NCI-H1417 treated with DMSO at 0.1 percent for 48 hours (cell line): ENCODE data around the gene ACSF2.
"Not testable (repeated sequence)": the region's sequence is repeated elsewhere in the genome, so short reads cannot be mapped to it uniquely, and the experiment has no call there.

Experiments used
- DNase-seq: peaks from one replicate; lab custom pipeline; 2025; lab: John Stamatoyannopoulos, UW

The ACSF2 gene, protein sequence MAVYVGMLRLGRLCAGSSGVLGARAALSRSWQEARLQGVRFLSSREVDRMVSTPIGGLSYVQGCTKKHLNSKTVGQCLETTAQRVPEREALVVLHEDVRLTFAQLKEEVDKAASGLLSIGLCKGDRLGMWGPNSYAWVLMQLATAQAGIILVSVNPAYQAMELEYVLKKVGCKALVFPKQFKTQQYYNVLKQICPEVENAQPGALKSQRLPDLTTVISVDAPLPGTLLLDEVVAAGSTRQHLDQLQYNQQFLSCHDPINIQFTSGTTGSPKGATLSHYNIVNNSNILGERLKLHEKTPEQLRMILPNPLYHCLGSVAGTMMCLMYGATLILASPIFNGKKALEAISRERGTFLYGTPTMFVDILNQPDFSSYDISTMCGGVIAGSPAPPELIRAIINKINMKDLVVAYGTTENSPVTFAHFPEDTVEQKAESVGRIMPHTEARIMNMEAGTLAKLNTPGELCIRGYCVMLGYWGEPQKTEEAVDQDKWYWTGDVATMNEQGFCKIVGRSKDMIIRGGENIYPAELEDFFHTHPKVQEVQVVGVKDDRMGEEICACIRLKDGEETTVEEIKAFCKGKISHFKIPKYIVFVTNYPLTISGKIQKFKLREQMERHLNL

GRCh38 chr17:50425682-50426471 is at the start of gene ACSF2:
TSS of gene ACSF2 (plus strand) at chr17:50426218. CDS start at chr17:50426262, 44 bp downstream.
- DNase-seq = no peak

GRCh38 chr17:50379351-50380132 is 46.5 kb upstream of the ACSF2 start:
- DNase-seq = no peak

- DNase-seq = no peak
Measured at GRCh38 chr17:50380369-50381259, 45.4 kb upstream of the ACSF2 start.

- no peak for DNase-seq
Measured at GRCh38 chr17:50381260-50381815, 44.7 kb upstream of the ACSF2 start.

GRCh38 chr17:50381920-50382319 is 44.1 kb upstream of the ACSF2 start:
- DNase-seq = no peak

- no peak for DNase-seq
Measured at GRCh38 chr17:50382931-50383330, 43.1 kb upstream of the ACSF2 start.

DNA sequence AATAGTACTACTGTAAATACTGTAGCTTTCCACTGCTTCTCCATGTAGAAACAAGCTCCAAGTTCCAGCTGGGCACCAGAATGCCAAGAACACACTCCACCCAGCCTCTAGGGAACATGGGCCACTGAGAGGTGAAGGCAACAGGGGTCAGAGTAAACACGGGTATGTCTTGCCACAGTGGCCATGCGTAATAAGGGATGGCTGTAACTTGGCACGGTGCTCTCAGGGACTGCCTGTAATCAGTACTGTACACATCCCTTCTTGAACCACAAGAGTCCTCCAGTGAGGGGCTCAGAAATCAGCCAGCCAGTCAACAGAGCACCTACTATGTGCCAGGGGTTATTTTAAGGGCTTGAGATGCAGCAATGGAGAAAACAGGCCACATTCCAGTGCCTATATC is 39.5 kb upstream of the ACSF2 start:
- no peak for DNase-seq

GRCh38 chr17:50388728-50389127 is 37.3 kb upstream of the ACSF2 start:
- DNase-seq = no peak

DNA sequence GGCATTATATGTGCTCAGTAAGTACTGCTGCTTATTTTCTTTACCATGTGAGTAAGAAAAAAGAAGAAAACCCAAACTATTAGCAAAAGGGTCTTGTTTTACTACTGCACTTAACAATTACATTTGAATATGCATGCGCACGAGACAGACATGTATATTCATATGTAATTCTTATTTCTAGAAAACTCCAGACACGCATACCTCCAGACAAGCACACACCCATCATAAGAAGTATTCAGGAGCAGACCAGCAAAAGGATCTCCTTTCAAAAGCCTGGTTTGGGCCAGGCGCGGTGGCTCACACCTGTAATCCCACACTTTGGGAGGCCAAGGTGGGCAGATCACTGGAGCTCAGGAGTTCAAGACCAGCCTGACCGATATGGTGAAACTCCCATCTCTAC is 36.5 kb upstream of the ACSF2 start:
- DNase-seq = no peak

DNA sequence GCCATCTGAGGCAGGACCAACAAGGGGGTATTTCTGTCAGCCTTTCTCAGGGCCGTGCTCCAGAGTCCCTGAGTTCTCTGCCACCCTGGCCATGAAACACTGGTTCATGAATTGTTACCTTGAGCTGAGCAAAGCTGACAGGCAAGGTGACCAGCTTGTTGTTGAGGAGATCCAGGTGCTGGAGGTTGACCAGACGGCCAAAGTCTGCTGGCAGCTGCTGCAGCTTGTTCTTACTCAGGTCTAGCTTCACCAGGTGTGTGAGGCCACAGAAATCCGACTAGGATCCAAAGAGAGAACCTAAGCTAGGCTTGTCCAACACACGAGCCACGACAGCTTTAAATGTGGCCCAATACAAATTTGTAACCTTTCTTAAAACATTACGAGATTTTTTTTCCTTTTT is 33.4 kb upstream of the ACSF2 start:
- DNase-seq = no peak

DNA sequence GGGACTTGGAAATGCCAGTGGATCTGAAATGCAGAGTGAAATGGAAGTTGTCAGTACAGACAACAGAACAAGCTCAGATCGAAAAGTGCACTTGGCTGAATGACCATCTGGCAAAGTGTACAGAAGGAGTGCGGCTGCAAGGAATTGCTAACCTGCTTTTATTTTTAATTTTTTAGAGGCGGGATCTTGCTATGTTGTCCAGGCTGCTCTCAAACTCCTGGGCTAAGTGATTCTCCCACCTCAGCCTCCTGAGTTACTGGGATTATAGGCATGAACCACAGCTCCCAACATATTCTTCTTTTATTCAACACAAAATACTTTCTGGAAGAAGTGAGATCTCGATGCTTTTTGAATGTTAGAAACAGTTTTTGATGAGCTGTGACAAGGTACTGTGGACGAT is 32.3 kb upstream of the ACSF2 start:
- DNase-seq = no peak

- DNase-seq = no peak
Measured at GRCh38 chr17:50394711-50395110, 31.3 kb upstream of the ACSF2 start.

- DNase-seq = no peak
Measured at GRCh38 chr17:50396261-50397110, 29.5 kb upstream of the ACSF2 start.

DNA sequence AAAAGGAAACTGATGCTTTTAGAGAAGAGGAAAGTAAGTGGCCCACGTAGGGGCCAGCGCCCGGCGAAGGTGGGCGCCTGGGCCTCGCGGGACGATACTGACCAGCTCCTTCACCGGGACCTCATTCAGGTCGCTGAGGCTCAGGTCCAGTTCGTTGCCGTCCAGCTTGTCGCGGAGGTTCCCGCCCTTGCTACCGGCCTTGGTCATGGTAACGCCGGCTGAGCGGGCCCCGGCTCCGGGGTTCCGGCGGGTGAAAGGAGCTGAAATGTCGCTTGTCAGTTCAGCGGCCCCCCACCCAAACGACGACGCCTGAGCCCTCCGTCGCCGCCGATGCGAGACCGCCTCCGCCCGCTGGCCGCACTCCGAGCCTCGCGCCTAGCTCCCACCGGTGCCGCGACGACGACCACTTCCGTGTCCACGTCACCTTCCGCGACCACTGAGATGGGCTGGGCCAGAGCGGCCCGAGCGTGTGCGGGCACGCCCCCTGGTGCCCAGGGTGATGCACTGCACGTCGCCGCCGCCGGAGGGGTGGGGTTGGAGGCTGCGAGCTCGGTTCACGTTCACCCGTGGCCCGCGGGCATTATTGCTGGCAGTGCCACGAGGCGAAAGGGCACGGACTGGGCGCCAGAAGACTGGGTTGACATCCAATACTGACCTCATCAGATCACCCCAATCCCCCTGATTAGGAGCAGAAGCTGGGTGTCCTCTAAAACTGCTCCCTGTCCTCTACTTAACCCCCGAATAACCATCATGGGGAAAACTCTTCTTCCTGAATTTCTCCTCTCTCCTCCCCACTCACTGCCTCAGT is 28.7 kb upstream of the ACSF2 start, which contains the start of gene LRRC59:
Gene LRRC59 (minus strand): TSS at position 413 of the 808 bp plus-strand sequence. CDS start 206 bp downstream, at position 207.
- no peak for DNase-seq

- no peak for DNase-seq
Measured at GRCh38 chr17:50397919-50398285, 28.1 kb upstream of the ACSF2 start.

- not testable (repeated sequence) for DNase-seq
Measured at GRCh38 chr17:50398672-50399071, 27.3 kb upstream of the ACSF2 start.

DNA sequence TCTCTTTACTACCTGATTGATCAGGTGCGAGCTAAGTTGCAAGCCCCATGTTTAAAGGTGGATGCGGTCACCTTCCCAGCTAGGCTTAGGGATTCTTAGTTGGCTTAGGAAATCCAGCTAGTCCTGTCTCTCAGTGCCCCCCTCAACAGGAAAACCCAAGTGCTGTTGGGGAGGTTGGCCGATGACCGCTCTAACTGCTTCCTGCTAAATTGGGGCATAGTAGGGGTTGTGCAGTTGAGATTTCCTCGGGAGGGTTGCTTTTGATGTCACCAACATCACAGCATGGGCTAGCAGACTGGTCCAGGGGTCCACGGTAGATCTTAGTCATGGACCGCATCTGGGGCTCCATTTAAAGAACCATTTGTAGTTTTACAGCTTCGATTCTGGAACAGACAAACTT is 26.4 kb upstream of the ACSF2 start:
- not testable (repeated sequence) for DNase-seq

DNA sequence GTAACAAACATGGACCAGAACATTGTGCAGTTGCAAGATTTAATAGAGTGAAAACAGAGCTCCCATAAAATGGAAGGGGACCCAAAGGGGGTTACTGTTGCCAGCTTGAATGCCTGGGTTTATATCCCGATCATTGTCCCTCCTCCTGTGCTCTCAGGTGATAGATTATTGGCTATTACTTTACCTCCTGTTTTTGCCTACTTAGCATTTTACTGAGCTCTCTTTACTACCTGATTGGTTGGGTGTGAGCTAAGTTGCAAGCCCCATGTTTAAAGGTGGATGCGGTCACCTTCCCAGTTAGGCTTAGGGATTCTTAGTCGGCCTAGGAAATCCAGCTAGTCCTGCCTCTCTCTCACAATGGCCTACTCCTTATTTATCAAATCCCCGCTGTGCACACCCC is 20.7 kb upstream of the ACSF2 start:
- DNase-seq = not testable (repeated sequence)

DNA sequence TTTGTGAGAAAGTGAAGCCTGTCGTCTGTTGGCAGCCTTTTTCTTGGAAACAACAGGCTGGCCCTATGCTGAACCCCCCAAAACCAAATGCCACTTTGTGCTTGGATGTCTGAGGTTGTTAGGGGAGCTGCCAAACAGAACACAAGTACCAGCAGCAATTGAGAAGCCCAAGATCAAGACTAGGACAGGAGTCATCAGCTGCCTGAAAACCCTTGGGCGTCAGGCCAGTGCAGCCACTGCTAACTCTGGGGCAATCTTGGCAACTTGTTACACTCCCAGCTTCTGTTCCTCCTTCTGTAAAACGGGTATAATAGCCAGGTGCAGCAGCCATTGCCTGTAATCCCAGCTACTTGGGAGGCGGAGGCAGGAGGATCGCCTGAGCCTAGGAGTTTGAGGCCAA is 19.4 kb upstream of the ACSF2 start:
- DNase-seq = no peak
